ENCODE results near the gene PCDHGB5.
"Not testable (repeated sequence)": the region's sequence is repeated elsewhere in the genome, so short reads cannot be mapped to it uniquely, and the experiment has no call there.

PCDHGB5 gene

DNA sequence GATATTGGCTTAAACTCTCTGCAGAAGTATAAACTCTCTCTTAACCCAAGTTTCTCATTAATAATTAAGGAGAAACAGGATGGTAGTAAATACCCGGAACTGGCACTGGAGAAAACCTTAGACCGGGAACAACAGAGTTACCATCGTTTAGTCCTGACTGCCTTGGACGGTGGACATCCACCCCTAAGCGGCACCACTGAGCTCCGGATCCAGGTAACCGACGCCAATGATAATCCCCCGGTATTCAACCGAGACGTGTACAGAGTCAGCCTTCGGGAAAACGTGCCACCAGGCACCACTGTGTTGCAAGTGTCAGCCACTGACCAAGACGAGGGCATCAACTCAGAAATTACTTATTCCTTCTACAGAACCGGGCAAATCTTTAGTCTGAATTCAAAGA is 861 bp downstream of the PCDHGB5 start:
- H3K4me1 ChIP-seq: no peaks in the 10 kb centered on the region
- no peak overlapping the region for H3K4me3 ChIP-seq (ENCODE audit: low read depth, low read length)
- no peak overlapping the region for H2AFZ ChIP-seq
- no peak overlapping the region for H3K9ac ChIP-seq
- no peak overlapping the region for H3K4me2 ChIP-seq (ENCODE audit: low read length)
- H3K27ac ChIP-seq: no peak overlapping the region
- no peaks in the 10 kb centered on the region for H3K79me2 ChIP-seq
- H3K9me3 ChIP-seq (ENCODE audit: control insufficient read depth, low read length): peaks cover 5% of the 10 kb centered on the region
- no peaks in the 10 kb centered on the region for H3K27me3 ChIP-seq (ENCODE audit: control insufficient read depth, insufficient read depth, low read length)
- TF ChIP-seq, protein P1, sequence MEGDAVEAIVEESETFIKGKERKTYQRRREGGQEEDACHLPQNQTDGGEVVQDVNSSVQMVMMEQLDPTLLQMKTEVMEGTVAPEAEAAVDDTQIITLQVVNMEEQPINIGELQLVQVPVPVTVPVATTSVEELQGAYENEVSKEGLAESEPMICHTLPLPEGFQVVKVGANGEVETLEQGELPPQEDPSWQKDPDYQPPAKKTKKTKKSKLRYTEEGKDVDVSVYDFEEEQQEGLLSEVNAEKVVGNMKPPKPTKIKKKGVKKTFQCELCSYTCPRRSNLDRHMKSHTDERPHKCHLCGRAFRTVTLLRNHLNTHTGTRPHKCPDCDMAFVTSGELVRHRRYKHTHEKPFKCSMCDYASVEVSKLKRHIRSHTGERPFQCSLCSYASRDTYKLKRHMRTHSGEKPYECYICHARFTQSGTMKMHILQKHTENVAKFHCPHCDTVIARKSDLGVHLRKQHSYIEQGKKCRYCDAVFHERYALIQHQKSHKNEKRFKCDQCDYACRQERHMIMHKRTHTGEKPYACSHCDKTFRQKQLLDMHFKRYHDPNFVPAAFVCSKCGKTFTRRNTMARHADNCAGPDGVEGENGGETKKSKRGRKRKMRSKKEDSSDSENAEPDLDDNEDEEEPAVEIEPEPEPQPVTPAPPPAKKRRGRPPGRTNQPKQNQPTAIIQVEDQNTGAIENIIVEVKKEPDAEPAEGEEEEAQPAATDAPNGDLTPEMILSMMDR (IDR thresholded peaks at IDR 0.05): no peak
- H3K36me3 ChIP-seq (ENCODE audit: control insufficient read depth, insufficient read depth, low read length): no peaks in the 10 kb centered on the region

DNA sequence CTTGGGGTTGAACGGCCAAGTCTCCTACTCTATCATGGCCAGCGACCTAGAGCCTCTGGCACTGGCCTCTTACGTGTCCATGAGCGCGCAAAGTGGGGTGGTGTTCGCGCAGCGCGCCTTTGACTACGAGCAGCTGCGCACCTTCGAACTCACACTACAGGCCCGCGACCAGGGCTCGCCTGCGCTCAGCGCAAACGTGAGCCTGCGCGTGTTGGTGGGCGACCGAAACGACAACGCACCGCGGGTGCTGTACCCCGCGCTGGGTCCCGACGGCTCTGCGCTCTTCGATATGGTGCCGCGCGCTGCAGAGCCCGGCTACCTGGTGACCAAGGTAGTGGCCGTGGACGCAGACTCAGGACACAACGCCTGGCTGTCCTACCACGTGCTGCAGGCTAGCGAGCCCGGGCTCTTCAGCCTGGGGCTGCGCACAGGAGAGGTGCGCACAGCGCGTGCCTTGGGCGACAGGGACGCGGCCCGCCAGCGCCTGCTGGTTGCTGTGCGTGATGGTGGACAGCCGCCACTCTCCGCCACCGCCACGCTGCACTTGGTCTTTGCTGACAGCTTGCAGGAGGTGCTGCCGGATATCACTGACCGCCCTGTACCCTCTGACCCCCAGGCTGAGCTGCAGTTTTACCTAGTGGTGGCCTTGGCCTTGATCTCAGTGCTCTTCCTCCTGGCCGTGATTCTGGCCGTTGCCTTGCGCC is 2.0 kb downstream of the PCDHGB5 start:
- H3K27me3 ChIP-seq (ENCODE audit: control insufficient read depth, insufficient read depth, low read length): no peaks in the 10 kb centered on the region
- TF ChIP-seq, protein P1 (IDR thresholded peaks at IDR 0.05): no peak
- H3K9me3 ChIP-seq (ENCODE audit: control insufficient read depth, low read length): peaks cover 9% of the 10 kb centered on the region
- no peaks in the 10 kb centered on the region for H3K79me2 ChIP-seq
- H3K9ac ChIP-seq: no peak overlapping the region
- no peaks in the 10 kb centered on the region for H3K4me1 ChIP-seq
- no peak overlapping the region for H2AFZ ChIP-seq
- H3K27ac ChIP-seq: no peak overlapping the region
- no peaks in the 10 kb centered on the region for H3K36me3 ChIP-seq (ENCODE audit: control insufficient read depth, insufficient read depth, low read length)
- H3K4me2 ChIP-seq (ENCODE audit: low read length): no peak overlapping the region
- H3K4me3 ChIP-seq (ENCODE audit: low read depth, low read length): no peak overlapping the region

DNA sequence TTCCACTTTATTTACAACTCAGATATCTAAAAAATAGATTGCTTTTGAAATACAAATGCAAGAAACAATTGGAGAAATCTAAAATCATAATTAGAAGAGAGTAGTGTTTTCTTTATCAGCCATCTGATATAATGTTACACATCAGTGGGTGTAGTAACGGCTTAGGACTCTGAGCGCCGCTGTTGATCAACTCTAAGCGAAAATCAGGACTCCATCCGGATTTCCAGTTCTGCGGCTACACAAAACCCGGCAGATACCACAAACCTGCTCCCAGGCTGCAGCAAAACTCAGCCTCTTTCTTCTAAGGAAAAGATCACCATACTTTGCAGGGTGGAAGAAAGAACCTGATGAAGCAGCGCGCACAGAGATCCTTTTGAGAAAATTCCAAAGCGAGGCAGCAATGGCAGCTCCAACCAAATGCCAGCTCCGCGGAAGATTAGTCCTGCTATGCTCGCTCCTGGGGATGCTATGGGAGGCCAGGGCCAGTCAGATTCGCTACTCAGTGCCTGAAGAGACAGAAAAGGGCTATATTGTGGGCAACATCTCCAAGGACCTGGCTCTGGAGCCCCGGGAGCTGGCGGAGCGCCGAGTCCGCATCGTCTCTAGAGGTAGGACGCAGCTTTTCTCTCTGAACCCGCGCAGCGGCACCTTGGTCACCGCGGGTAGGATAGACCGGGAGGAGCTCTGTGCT is 5.0 kb downstream of the PCDHGB5 start, which contains the start of gene PCDHGA9:
Gene PCDHGA9 (plus strand): TSS at position 226 of the 691 bp plus-strand sequence. CDS start 175 bp downstream, at position 401.
- H3K27ac ChIP-seq: no peak within 1 kb of the TSS
- no peaks in the 10 kb centered on the region for H3K27me3 ChIP-seq (ENCODE audit: control insufficient read depth, insufficient read depth, low read length)
- H3K4me1 ChIP-seq: no peaks in the 10 kb centered on the region
- TF ChIP-seq, protein P1 (IDR thresholded peaks at IDR 0.05): no peak
- H3K4me2 ChIP-seq (ENCODE audit: low read length): peak within 1 kb of the TSS; percentile 17
- H3K9ac ChIP-seq: no peak within 1 kb of the TSS
- no peak within 1 kb of the TSS for H3K4me3 ChIP-seq (ENCODE audit: low read depth, low read length)
- H3K79me2 ChIP-seq: no peaks in the 10 kb centered on the region
- no peaks in the 10 kb centered on the region for H3K36me3 ChIP-seq (ENCODE audit: control insufficient read depth, insufficient read depth, low read length)
- H2AFZ ChIP-seq: no peak within 1 kb of the TSS
- H3K9me3 ChIP-seq (ENCODE audit: control insufficient read depth, low read length): peaks cover 9% of the 10 kb centered on the region

DNA sequence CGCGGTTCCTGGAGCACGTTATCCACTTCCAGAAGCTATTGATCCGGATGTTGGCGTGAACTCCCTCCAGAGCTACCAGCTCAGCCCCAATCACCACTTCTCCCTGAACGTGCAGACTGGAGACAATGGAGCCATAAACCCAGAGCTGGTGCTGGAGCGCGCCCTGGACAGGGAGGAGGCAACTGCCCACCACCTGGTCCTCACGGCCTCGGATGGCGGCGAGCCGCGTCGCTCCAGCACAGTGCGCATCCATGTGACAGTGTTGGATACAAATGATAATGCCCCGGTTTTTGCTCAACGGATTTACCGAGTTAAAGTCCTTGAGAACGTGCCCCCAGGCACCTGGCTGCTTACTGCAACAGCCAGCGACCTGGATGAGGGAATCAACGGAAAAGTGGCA is 5.6 kb downstream of the PCDHGB5 start:
- TF ChIP-seq, protein P1 (IDR thresholded peaks at IDR 0.05): no peak
- no peaks in the 10 kb centered on the region for H3K36me3 ChIP-seq (ENCODE audit: control insufficient read depth, insufficient read depth, low read length)
- peaks cover 9% of the 10 kb centered on the region for H3K9me3 ChIP-seq (ENCODE audit: control insufficient read depth, low read length)
- H3K27me3 ChIP-seq (ENCODE audit: control insufficient read depth, insufficient read depth, low read length): no peaks in the 10 kb centered on the region
- H3K4me3 ChIP-seq (ENCODE audit: low read depth, low read length): no peak overlapping the region
- no peak overlapping the region for H3K27ac ChIP-seq
- no peaks in the 10 kb centered on the region for H3K4me1 ChIP-seq
- no peak overlapping the region for H3K4me2 ChIP-seq (ENCODE audit: low read length)
- H2AFZ ChIP-seq: no peak overlapping the region
- no peak overlapping the region for H3K9ac ChIP-seq
- no peaks in the 10 kb centered on the region for H3K79me2 ChIP-seq

DNA sequence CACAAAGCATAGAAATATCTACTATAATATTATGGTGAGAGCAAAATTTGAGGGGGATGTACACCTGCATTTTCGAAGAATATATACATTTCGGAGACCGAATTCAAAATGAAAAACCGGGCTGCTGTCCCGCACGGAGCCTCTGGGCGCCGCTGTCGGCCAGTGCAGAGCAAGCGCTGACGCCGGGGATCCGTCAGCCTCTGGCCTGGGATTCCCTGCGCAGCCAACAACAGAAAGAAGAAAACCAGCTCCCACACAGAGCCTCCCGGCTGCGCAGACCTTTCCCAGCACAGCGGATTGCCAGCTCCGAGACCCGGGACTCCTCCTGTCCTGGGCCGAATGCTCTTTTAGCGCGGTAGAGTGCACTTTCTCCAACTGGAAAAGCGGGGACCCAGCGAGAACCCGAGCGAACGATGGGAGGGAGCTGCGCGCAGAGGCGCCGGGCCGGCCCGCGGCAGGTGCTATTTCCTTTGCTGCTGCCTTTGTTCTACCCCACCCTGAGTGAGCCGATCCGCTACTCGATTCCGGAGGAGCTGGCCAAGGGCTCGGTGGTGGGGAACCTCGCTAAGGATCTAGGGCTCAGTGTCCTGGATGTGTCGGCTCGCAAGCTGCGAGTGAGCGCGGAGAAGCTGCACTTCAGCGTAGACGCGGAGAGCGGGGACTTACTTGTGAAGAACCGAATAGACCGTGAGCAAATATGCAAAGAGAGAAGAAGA is 10.2 kb downstream of the PCDHGB5 start, which contains the start of gene PCDHGB6:
Gene PCDHGB6 (plus strand): TSS at position 232 of the 716 bp plus-strand sequence. CDS start 182 bp downstream, at position 414.
- not testable (repeated sequence) for H3K4me1 ChIP-seq; H3K4me2 ChIP-seq (ENCODE audit: low read length); H3K9ac ChIP-seq; H3K79me2 ChIP-seq; H3K27ac ChIP-seq; H3K36me3 ChIP-seq (ENCODE audit: control insufficient read depth, insufficient read depth, low read length); H3K27me3 ChIP-seq (ENCODE audit: control insufficient read depth, insufficient read depth, low read length); H2AFZ ChIP-seq
- H3K9me3 ChIP-seq (ENCODE audit: control insufficient read depth, low read length): peaks cover 10% of the 10 kb centered on the region
- peak within 1 kb of the TSS; percentile 17 for H3K4me3 ChIP-seq (ENCODE audit: low read depth, low read length)
